GM13977 (cell line): ENCODE measurements around the gene TIGD3.

Source experiments
- DNase-seq: peaks from one replicate; pipeline ENCODE4 v3.0.0; 2012; ENCODE audit warnings: low spot score
- in situ Hi-C: fragments of 300-500 bp; cut with MboI; formaldehyde crosslinking; loops from one replicate; pipeline ENCODE4 v1.12.0; 2022; ENCODE audit warnings: low sequenced_read_pairs, low pct_unique_long_range_greater_than_20kb, mixed read lengths, inconsistent platforms; ENCODE audit not compliant: unreplicated experiment
- TF ChIP-seq, protein P1 (sequence below): IDR thresholded peaks from 2 replicates; pipeline ENCODE4 v1.5.1; 2012; ENCODE audit warnings: mild to moderate bottlenecking, control low read depth; ENCODE audit not compliant: insufficient read depth; ENCODE audit errors: extremely low read depth, missing control alignments

The TIGD3 gene

DNA sequence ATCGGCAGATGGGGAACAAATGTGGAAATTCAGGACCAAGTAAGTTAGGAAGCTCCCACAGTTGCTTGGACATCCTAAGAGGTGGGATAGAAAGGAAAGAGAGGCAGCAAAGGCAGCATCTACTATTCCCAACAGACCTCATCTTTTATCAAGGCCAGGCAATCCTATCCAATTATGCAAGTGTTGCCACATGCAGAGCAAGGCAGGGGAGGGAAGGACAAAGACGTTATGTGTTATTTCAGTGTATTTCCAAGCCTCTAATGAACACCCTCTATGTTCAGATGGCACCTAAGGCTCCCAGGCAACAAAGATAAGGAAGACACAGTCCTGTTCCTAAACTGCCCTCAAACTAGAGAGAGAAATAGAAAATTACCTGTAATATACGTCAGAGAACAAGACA lies 9.2 kb downstream of the TIGD3 start:
- in situ Hi-C loops = no loop called here

GRCh38 chr11:65366340-65366773 lies 11.8 kb downstream of the TIGD3 start:
- in situ Hi-C loops = loop anchor here (5.0 kb wide), 1 partner anchor 146 kb away; no protein-coding TSS in a partner anchor
- DNase-seq = peak; percentile 82
- TF ChIP-seq, protein P1, sequence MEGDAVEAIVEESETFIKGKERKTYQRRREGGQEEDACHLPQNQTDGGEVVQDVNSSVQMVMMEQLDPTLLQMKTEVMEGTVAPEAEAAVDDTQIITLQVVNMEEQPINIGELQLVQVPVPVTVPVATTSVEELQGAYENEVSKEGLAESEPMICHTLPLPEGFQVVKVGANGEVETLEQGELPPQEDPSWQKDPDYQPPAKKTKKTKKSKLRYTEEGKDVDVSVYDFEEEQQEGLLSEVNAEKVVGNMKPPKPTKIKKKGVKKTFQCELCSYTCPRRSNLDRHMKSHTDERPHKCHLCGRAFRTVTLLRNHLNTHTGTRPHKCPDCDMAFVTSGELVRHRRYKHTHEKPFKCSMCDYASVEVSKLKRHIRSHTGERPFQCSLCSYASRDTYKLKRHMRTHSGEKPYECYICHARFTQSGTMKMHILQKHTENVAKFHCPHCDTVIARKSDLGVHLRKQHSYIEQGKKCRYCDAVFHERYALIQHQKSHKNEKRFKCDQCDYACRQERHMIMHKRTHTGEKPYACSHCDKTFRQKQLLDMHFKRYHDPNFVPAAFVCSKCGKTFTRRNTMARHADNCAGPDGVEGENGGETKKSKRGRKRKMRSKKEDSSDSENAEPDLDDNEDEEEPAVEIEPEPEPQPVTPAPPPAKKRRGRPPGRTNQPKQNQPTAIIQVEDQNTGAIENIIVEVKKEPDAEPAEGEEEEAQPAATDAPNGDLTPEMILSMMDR = peak; percentile 76

More for the DNA sequence above, 9.2 kb downstream of the TIGD3 start:
- DNase-seq = no peak
- TF ChIP-seq, protein P1 = no peak

- TF ChIP-seq, protein P1 = no peak
- in situ Hi-C loops = no loop called here
- no peak for DNase-seq
Measured at GRCh38 chr11:65370659-65371049, 16.1 kb downstream of the TIGD3 start.

GRCh38 chr11:65373839-65374580 lies 19.5 kb downstream of the TIGD3 start:
- TF ChIP-seq, protein P1 = no peak
- DNase-seq = no peak
- in situ Hi-C loops = no loop called here

DNA sequence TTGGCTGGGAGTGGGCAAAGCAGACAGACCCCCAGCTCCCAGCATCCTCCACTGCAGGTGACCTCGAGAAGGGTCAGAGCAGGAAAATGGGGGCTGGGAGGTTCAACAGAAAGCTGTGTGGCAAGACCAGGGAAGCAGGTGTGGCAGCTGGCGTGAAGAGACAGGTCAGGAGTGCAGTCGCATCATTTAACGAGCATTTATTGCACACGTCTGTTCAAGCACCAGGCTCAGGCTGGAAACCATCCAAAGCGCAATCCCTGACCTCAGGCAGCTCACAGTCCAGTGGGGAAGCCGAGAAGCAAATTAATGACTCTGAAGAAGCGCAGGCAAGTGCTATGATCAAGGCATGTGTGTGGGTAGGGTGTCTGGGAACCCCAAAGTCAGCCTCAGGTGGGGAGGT lies 20.5 kb downstream of the TIGD3 start:
- in situ Hi-C loops = no loop called here
- TF ChIP-seq, protein P1 = no peak
- no peak for DNase-seq

DNA sequence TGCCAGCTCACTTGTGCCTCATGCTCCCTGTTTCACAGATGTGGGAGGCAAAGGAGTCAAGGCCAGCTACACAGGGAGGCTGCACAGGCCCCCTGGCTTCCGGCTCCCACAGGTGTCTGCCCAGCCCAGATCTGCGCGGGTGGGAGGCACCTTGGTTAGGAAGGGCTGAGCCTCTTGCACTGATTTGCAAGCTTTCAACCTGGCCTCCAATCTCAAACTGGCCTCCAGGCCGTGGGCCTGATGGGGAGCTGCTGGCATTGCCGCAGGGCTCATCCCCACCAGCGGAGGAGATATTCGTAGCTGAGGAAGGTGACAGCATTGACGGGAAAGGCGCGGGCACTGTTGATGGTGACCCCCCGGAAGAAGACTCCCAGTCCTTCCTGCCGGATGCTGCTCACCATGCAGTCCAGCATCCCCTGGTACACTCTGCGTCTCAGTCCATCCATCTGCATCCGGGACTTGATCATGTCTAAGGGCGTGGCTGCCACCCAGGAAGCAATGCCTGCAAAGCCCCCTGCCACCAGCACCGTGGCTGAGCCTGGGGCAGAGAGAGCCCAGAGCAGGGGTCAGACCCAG lies 21.7 kb downstream of the TIGD3 start:
- DNase-seq = no peak
- in situ Hi-C loops = no loop called here
- TF ChIP-seq, protein P1 = no peak
